Measurements from ENCODE around the gene SPAG6. TPM values are rescaled to one million over a fixed set of nuclear protein-coding genes. Genes with fewer than 3 reads are reported as not detected.

SPAG6 gene
- total RNA-seq, 1 donor from 2014 or later, result not detected

GRCh38 chr10:22319980-22320558 lies 25.2 kb upstream of the SPAG6 start:
- Mint-ChIP-seq H3K27ac (ENCODE audit: unreplicated experiment) (peak overlapping the region; percentile 59), H3K9me3 (ENCODE audit: unreplicated experiment) (no peaks in the 10 kb centered on the region), H3K36me3 (ENCODE audit: unreplicated experiment) (peaks cover 7% of the 10 kb centered on the region), H3K4me1 (ENCODE audit: unreplicated experiment) (peaks cover 49% of the 10 kb centered on the region), H3K4me3 (ENCODE audit: unreplicated experiment) (peak overlapping the region; percentile 73), H3K27me3 (ENCODE audit: unreplicated experiment) (peaks cover 35% of the 10 kb centered on the region)
- TF ChIP-seq CTCF (IDR thresholded peaks at IDR 0.05), result no peak
- no peak for DNase-seq (ENCODE audit: extremely low spot score, unreplicated experiment)

DNA sequence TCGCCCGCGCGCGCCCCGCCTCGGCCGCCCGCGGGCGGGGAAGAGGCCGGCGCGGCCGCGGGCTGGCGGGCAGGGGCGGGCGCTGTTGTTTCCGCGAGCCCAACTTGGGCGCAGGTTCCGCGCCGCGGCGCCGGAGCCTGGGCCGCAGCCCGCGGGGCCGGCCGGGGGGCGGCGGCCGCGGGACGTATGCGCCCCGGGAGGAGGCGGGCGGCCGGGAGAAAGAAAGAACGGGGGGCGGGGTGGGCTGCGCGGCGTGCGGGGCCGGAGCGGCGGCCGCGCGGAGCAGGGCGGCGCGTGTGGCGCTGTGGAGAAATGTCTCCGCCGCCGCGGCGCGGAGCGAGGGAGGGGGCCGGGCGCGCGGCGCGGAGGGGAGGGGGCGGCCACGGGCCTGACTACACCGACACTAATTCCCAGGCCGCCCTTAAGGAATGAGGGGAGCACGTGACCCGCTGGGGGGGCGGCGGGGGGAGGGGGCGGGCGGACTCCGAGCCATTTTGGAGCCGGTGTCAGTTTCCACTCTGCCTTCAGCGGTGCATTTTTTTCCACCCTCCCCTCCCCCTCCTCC lies 24.6 kb upstream of the SPAG6 start, which contains the start of gene BMI1:
BMI1 (plus strand) TSS at position 509 of the 565 bp plus-strand sequence. CDS start 5,351 bp downstream, outside the sequence.
- Mint-ChIP-seq H3K4me1 (ENCODE audit: unreplicated experiment) (peaks cover 45% of the 10 kb centered on the region), H3K4me3 (ENCODE audit: unreplicated experiment) (peak within 1 kb of the TSS; percentile 85), H3K36me3 (ENCODE audit: unreplicated experiment) (peaks cover 7% of the 10 kb centered on the region), H3K9me3 (ENCODE audit: unreplicated experiment) (no peaks in the 10 kb centered on the region), H3K27ac (ENCODE audit: unreplicated experiment) (peak within 1 kb of the TSS; percentile 80), H3K27me3 (ENCODE audit: unreplicated experiment) (peaks cover 35% of the 10 kb centered on the region)
- no peak for TF ChIP-seq CTCF (IDR thresholded peaks at IDR 0.05)
- peak; percentile 90 for DNase-seq (ENCODE audit: extremely low spot score, unreplicated experiment)

GRCh38 chr10:22321156-22321923 lies 24.0 kb upstream of the SPAG6 start:
- Mint-ChIP-seq H3K4me1 (ENCODE audit: unreplicated experiment) (peaks cover 51% of the 10 kb centered on the region), H3K9me3 (ENCODE audit: unreplicated experiment) (no peaks in the 10 kb centered on the region), H3K4me3 (ENCODE audit: unreplicated experiment) (peak overlapping the region; percentile 78), H3K36me3 (ENCODE audit: unreplicated experiment) (peaks cover 7% of the 10 kb centered on the region), H3K27ac (ENCODE audit: unreplicated experiment) (peak overlapping the region; percentile 80), H3K27me3 (ENCODE audit: unreplicated experiment) (peaks cover 35% of the 10 kb centered on the region)
- peak; percentile 91 for DNase-seq (ENCODE audit: extremely low spot score, unreplicated experiment)
- no peak for TF ChIP-seq CTCF (IDR thresholded peaks at IDR 0.05)

GRCh38 chr10:22321924-22322640 lies 23.2 kb upstream of the SPAG6 start:
- H3K36me3 Mint-ChIP-seq (ENCODE audit: unreplicated experiment), result peaks cover 9% of the 10 kb centered on the region
- peak overlapping the region; percentile 85 for H3K4me3 Mint-ChIP-seq (ENCODE audit: unreplicated experiment)
- no peak for DNase-seq (ENCODE audit: extremely low spot score, unreplicated experiment)
- peaks cover 54% of the 10 kb centered on the region for H3K4me1 Mint-ChIP-seq (ENCODE audit: unreplicated experiment)
- H3K27me3 Mint-ChIP-seq (ENCODE audit: unreplicated experiment), result peaks cover 35% of the 10 kb centered on the region
- peak overlapping the region; percentile 60 for H3K27ac Mint-ChIP-seq (ENCODE audit: unreplicated experiment)
- no peaks in the 10 kb centered on the region for H3K9me3 Mint-ChIP-seq (ENCODE audit: unreplicated experiment)
- TF ChIP-seq CTCF (IDR thresholded peaks at IDR 0.05), result no peak
